Ammon's horn (tissue), 1 donor: ENCODE measurements around the gene EBLN1.
A peak's percentile ranks its signal among the peaks of the same experiment; 100 is the strongest.
"Not testable (repeated sequence)": the region's sequence is repeated elsewhere in the genome, so short reads cannot be mapped to it uniquely, and the experiment has no call there.

Experiments used
- DNase-seq: peaks from one replicate; pipeline ENCODE4 v3.0.0-alpha.2; 2016; ENCODE audit warnings: low spot score

EBLN1 gene

GRCh38 chr10:22228167-22228938, 10.5 kb upstream of the EBLN1 start:
- DNase-seq: no peak

- no peak for DNase-seq
Observed at GRCh38 chr10:22226599-22226998, 8.8 kb upstream of the EBLN1 start.

- DNase-seq: no peak
Observed at GRCh38 chr10:22222236-22223190, 4.7 kb upstream of the EBLN1 start.

GRCh38 chr10:22219308-22219707, 1.5 kb upstream of the EBLN1 start:
- no peak for DNase-seq

GRCh38 chr10:22218448-22218847, 633 bp upstream of the EBLN1 start:
- DNase-seq: peak; percentile 4

- DNase-seq: not testable (repeated sequence)
Observed at GRCh38 chr10:22217084-22217483, 731 bp downstream of the EBLN1 start.

GRCh38 chr10:22210267-22210666, 7.5 kb downstream of the EBLN1 start:
- no peak for DNase-seq

GRCh38 chr10:22193945-22194344, 23.9 kb downstream of the EBLN1 start:
- no peak for DNase-seq

- no peak for DNase-seq
Observed at GRCh38 chr10:22185586-22185985, 32.2 kb downstream of the EBLN1 start.

GRCh38 chr10:22183771-22184461, 33.9 kb downstream of the EBLN1 start:
- no peak for DNase-seq

- no peak for DNase-seq
Observed at GRCh38 chr10:22180724-22181123, 37.1 kb downstream of the EBLN1 start.

- no peak for DNase-seq
Observed at GRCh38 chr10:22174442-22174841, 43.4 kb downstream of the EBLN1 start.

GRCh38 chr10:22171131-22171530, 46.7 kb downstream of the EBLN1 start:
- no peak for DNase-seq

- DNase-seq: no peak
Observed at GRCh38 chr10:22170582-22170981, 47.2 kb downstream of the EBLN1 start.

- DNase-seq: no peak
Observed at GRCh38 chr10:22159979-22160378, 57.8 kb downstream of the EBLN1 start.

GRCh38 chr10:22159180-22159579, 58.6 kb downstream of the EBLN1 start:
- no peak for DNase-seq
